ENCODE data around the gene DLEC1. TPM values are rescaled to one million over a fixed set of nuclear protein-coding genes. Genes with fewer than 3 reads are reported as not detected.
A peak's percentile ranks its signal among the peaks of the same experiment; 100 is the strongest.

DLEC1 gene
- total and polyA plus RNA-seq, 2 experiments from 2014 or later, result 0.31 to 0.66 TPM

DNA sequence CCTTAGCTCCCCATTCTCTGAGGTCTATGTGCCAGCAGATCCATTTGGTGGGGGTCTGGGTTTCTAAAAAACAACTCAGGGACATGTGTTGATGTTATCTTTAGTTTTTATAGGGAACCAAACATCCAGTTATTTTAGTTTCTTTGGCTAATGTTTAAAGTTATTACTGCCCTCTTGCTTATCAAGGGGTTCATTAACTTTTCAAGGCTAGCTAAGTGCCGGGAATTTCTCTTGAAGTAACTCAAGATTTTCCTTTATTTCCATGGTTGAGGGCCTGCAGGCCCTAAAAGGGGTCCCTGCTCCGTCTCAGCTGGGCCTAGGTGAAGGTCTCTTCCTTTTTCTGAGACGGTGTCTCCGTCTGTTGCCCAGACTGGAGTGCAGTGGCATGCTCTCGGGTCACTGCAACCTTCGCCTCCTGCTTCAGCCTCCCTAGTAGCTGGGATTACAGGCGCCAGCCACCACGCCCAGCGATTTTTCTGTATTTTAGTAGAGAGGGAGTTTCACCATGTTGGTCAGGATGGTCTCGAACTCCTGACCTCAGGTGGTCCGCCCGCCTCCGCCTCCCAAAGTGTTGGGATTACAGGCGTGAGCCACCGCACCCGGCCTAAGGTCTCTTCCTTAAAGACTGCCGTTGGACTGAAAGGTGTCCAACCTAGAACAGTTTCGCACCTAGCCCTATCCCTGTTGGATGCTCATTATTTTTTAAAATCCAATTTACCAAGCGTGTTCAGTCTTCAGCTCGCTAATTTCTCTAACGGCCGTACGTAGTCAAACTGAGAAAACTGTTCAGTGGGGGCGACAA, 125.0 kb downstream of the DLEC1 start:
- Histone ChIP-seq H3K36me3 (ENCODE audit: insufficient read depth) (no peaks in the 10 kb centered on the region), H3K27me3 (ENCODE audit: insufficient read depth) (no peaks in the 10 kb centered on the region), H3F3A (replicated peaks; ENCODE audit: low read depth) (peaks cover 6% of the 10 kb centered on the region), H3K9me2 (ENCODE audit: insufficient read depth) (no peaks in the 10 kb centered on the region), H3K79me2 (replicated peaks; ENCODE audit: insufficient read depth) (peaks cover 35% of the 10 kb centered on the region), H3K27ac (ENCODE audit: low read depth) (no peak overlapping the region), H3K4me3 (peak overlapping the region; percentile 54), H3K4me2 (peak overlapping the region; percentile 81), H4K20me1 (replicated peaks; ENCODE audit: insufficient read depth) (peaks cover 25% of the 10 kb centered on the region), H3K4me1 (ENCODE audit: insufficient read depth) (peaks cover 11% of the 10 kb centered on the region), H2AFZ (no peak overlapping the region)
- H3K36me3 Mint-ChIP-seq (ENCODE audit: low read depth), result 0 out of 3 replicates have a peak, but pooled peaks cover 4% of the 10 kb centered on the region
- H3K4me3 Mint-ChIP-seq, result peak overlapping the region; percentile 96
- ATAC-seq (no peak), DNase-seq (ENCODE audit: low spot score) (no peak)
- peaks cover 18% of the 10 kb centered on the region for H3K4me1 Mint-ChIP-seq
- H3K27me3 Mint-ChIP-seq (ENCODE audit: insufficient read depth, low read depth, poor library complexity), result peaks cover 14% of the 10 kb centered on the region
- H3K27ac Mint-ChIP-seq, result peak overlapping the region; percentile 100
- no peak for TF ChIP-seq NANOG (IDR thresholded peaks at IDR 0.05; ENCODE audit: borderline replicate concordance)
- TF ChIP-seq, protein P1, sequence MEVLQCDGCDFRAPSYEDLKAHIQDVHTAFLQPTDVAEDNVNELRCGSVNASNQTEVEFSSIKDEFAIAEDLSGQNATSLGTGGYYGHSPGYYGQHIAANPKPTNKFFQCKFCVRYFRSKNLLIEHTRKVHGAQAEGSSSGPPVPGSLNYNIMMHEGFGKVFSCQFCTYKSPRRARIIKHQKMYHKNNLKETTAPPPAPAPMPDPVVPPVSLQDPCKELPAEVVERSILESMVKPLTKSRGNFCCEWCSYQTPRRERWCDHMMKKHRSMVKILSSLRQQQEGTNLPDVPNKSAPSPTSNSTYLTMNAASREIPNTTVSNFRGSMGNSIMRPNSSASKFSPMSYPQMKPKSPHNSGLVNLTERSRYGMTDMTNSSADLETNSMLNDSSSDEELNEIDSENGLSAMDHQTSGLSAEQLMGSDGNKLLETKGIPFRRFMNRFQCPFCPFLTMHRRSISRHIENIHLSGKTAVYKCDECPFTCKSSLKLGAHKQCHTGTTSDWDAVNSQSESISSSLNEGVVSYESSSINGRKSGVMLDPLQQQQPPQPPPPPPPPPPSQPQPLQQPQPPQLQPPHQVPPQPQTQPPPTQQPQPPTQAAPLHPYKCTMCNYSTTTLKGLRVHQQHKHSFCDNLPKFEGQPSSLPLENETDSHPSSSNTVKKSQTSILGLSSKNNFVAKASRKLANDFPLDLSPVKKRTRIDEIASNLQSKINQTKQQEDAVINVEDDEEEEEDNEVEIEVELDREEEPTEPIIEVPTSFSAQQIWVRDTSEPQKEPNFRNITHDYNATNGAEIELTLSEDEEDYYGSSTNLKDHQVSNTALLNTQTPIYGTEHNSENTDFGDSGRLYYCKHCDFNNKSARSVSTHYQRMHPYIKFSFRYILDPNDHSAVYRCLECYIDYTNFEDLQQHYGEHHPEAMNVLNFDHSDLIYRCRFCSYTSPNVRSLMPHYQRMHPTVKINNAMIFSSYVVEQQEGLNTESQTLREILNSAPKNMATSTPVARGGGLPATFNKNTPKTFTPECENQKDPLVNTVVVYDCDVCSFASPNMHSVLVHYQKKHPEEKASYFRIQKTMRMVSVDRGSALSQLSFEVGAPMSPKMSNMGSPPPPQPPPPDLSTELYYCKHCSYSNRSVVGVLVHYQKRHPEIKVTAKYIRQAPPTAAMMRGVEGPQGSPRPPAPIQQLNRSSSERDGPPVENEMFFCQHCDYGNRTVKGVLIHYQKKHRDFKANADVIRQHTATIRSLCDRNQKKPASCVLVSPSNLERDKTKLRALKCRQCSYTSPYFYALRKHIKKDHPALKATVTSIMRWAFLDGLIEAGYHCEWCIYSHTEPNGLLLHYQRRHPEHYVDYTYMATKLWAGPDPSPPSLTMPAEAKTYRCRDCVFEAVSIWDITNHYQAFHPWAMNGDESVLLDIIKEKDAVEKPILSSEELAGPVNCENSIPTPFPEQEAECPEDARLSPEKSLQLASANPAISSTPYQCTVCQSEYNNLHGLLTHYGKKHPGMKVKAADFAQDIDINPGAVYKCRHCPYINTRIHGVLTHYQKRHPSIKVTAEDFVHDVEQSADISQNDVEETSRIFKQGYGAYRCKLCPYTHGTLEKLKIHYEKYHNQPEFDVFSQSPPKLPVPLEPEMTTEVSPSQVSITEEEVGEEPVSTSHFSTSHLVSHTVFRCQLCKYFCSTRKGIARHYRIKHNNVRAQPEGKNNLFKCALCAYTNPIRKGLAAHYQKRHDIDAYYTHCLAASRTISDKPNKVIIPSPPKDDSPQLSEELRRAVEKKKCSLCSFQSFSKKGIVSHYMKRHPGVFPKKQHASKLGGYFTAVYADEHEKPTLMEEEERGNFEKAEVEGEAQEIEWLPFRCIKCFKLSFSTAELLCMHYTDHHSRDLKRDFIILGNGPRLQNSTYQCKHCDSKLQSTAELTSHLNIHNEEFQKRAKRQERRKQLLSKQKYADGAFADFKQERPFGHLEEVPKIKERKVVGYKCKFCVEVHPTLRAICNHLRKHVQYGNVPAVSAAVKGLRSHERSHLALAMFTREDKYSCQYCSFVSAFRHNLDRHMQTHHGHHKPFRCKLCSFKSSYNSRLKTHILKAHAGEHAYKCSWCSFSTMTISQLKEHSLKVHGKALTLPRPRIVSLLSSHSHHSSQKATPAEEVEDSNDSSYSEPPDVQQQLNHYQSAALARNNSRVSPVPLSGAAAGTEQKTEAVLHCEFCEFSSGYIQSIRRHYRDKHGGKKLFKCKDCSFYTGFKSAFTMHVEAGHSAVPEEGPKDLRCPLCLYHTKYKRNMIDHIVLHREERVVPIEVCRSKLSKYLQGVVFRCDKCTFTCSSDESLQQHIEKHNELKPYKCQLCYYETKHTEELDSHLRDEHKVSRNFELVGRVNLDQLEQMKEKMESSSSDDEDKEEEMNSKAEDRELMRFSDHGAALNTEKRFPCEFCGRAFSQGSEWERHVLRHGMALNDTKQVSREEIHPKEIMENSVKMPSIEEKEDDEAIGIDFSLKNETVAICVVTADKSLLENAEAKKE (CRISPR knock-in tag; IDR thresholded peaks at IDR 0.05), result no peak
- H3K9me3 Mint-ChIP-seq, result 0 out of 3 replicates have a peak, but pooled peaks cover 2% of the 10 kb centered on the region

- 0 out of 3 replicates have a peak, but pooled peaks cover 2% of the 10 kb centered on the region for H3K9me3 Mint-ChIP-seq
Observed at GRCh38 chr3:38164643-38164951, 125.6 kb downstream of the DLEC1 start.

More at GRCh38 chr3:38164643-38164951, 125.6 kb downstream of the DLEC1 start:
- H3K36me3 Mint-ChIP-seq (ENCODE audit: low read depth), result 0 out of 3 replicates have a peak, but pooled peaks cover 4% of the 10 kb centered on the region
- H3F3A ChIP-seq (replicated peaks; ENCODE audit: low read depth), result peaks cover 6% of the 10 kb centered on the region
- peaks cover 30% of the 10 kb centered on the region for H4K20me1 ChIP-seq (replicated peaks; ENCODE audit: insufficient read depth)
- ATAC-seq, result peak; percentile 20
- no peaks in the 10 kb centered on the region for H3K27me3 ChIP-seq (ENCODE audit: insufficient read depth)
- H3K27ac Mint-ChIP-seq, result peak overlapping the region; percentile 100
- H2AFZ ChIP-seq, result no peak overlapping the region
- H3K36me3 ChIP-seq (ENCODE audit: insufficient read depth), result no peaks in the 10 kb centered on the region
- H3K4me3 ChIP-seq, result peak overlapping the region; percentile 54
- peaks cover 18% of the 10 kb centered on the region for H3K4me1 Mint-ChIP-seq
- H3K27ac ChIP-seq (ENCODE audit: low read depth), result no peak overlapping the region
- H3K9me2 ChIP-seq (ENCODE audit: insufficient read depth), result no peaks in the 10 kb centered on the region
- DNase-seq (ENCODE audit: low spot score), result no peak
- H3K79me2 ChIP-seq (replicated peaks; ENCODE audit: insufficient read depth), result peaks cover 40% of the 10 kb centered on the region
- H3K4me3 Mint-ChIP-seq, result peak overlapping the region; percentile 96
- peak overlapping the region; percentile 81 for H3K4me2 ChIP-seq
- peaks cover 16% of the 10 kb centered on the region for H3K27me3 Mint-ChIP-seq (ENCODE audit: insufficient read depth, low read depth, poor library complexity)
- no peak for TF ChIP-seq JUNB (IDR thresholded peaks at IDR 0.05; ENCODE audit: unreplicated experiment)
- TF ChIP-seq, protein P2, sequence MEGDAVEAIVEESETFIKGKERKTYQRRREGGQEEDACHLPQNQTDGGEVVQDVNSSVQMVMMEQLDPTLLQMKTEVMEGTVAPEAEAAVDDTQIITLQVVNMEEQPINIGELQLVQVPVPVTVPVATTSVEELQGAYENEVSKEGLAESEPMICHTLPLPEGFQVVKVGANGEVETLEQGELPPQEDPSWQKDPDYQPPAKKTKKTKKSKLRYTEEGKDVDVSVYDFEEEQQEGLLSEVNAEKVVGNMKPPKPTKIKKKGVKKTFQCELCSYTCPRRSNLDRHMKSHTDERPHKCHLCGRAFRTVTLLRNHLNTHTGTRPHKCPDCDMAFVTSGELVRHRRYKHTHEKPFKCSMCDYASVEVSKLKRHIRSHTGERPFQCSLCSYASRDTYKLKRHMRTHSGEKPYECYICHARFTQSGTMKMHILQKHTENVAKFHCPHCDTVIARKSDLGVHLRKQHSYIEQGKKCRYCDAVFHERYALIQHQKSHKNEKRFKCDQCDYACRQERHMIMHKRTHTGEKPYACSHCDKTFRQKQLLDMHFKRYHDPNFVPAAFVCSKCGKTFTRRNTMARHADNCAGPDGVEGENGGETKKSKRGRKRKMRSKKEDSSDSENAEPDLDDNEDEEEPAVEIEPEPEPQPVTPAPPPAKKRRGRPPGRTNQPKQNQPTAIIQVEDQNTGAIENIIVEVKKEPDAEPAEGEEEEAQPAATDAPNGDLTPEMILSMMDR (conservative IDR thresholded peaks at IDR 0.05; ENCODE audit: low read depth in 2 of 2), result no peak
- peaks cover 11% of the 10 kb centered on the region for H3K4me1 ChIP-seq (ENCODE audit: insufficient read depth)

Data from GM23338 (cell line).